Tibial nerve (tissue), 4 donors: ENCODE measurements around the gene SEMA3B.

ENCODE experiments used
- EP300 ChIP-seq, 2 donors: sonication (generic); formaldehyde crosslinking; IDR thresholded peaks; one replicate each; pipeline ENCODE4 v1.6.1; 2017; ENCODE audit warnings: antibody characterized with exemption in 2 of 2, mild to moderate bottlenecking in 1 of 2
- POLR2A ChIP-seq, 2 donors: fragments of 450-650 bp; IDR thresholded peaks; one replicate each; pipeline ENCODE4 v1.6.1; 2017; ENCODE audit warnings: antibody characterized with exemption in 2 of 2, mild to moderate bottlenecking in 2 of 2, moderate library complexity in 2 of 2
- TF ChIP-seq, protein P1 (sequence below), 5 experiments: fragments of 200-600 bp in 3 of 5; fragments of 450-650 bp in 2 of 5; sonication (generic) in 3 of 5; IDR thresholded peaks; one replicate each; pipeline ENCODE4 v1.5.1; 2016 to 2019; ENCODE audit warnings: antibody characterized with exemption in 5 of 5, mild to moderate bottlenecking in 3 of 5, moderate library complexity in 2 of 5

DNA sequence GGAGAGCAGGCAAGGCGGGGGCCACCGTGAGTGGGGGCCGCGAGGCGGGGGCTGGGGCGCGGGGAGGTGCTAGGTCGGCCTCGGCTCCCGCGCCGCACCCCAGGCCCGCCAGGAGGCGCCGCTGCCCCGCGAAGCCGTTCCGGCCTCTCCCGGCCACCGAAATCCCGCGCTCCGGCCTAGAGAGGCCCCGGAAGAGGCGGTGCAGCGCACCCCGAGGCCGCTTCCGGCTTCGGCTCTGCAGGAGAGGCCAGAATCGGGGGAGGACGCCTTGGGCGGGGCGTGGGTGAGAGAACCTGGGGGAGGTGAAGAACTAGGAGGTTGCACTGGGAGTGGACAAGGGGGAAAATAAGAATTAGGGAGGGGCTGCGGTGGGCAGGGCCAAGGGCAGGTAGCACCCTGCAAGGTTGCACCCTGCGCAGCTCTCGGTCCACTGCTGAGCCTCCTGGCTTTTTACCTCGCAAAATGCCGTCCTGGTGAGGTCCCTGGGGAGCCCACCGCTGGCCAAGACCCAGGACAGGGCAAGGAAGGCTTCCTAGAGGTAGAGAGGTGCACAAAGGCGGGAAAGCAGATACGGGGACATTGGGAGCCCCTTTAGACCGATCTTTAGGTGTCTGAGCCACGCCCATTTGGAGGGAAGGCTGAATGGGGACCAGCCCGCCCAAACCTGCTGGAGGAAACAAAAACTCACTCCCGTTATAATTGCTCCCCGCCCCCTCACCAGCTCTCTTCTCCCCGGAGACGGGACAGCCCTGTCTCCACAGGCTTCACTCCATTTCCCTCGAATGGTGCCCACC is 41.4 kb upstream of the SEMA3B start:
- TF ChIP-seq, protein P1, sequence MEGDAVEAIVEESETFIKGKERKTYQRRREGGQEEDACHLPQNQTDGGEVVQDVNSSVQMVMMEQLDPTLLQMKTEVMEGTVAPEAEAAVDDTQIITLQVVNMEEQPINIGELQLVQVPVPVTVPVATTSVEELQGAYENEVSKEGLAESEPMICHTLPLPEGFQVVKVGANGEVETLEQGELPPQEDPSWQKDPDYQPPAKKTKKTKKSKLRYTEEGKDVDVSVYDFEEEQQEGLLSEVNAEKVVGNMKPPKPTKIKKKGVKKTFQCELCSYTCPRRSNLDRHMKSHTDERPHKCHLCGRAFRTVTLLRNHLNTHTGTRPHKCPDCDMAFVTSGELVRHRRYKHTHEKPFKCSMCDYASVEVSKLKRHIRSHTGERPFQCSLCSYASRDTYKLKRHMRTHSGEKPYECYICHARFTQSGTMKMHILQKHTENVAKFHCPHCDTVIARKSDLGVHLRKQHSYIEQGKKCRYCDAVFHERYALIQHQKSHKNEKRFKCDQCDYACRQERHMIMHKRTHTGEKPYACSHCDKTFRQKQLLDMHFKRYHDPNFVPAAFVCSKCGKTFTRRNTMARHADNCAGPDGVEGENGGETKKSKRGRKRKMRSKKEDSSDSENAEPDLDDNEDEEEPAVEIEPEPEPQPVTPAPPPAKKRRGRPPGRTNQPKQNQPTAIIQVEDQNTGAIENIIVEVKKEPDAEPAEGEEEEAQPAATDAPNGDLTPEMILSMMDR (IDR thresholded peaks at IDR 0.05): peak; percentile 90 to 99 (median 96)
- TF ChIP-seq POLR2A (IDR thresholded peaks at IDR 0.05) (peak in 1 of 2 donors; percentile 46), EP300 (IDR thresholded peaks at IDR 0.05) (peak; percentile 67 to 81)
